CD1c-positive myeloid dendritic cell (primary cell): ENCODE data around the gene BAIAP2L2.
A peak's percentile ranks its signal among the peaks of the same experiment; 100 is the strongest.

Experiments
- DNase-seq: peaks from one replicate; pipeline ENCODE4 v3.0.0-alpha.2; 2016; ENCODE audit errors: extremely low spot score

Gene BAIAP2L2

DNA sequence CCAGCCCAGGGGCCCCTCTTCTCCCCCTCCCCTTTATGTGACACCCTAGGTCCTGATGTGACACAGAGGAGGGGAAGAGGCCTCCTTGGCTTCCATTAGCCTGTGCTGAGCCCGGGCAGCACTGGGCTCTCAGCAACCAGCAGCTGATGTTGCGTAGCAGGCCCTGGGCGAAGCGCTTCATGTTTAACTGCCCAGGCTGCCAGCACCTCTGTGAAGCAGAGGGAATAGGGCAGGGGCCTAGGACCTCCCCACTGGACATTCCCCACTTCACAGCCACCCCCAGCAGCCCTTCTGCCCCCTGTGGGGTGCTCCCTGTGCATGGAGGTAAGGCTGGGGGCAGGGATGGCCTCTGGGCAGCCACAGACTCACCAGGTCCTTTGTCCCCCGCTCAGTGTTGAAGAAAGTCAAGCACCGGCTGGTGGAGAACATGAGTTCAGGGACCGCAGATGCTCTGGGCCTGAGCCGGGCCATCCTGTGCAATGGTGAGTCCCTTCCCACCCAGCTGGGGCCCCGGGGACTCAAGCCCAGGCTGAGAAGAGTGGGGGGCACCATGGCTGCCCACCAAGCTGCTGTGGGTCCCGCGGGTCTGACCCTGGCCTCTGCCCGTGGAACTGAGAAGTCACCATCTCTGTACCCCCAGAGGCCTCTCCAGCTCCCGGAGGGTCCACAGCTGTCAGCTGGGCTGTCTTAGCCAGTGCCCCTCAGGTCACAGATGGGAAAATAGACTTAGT is 41.7 kb downstream of the BAIAP2L2 start:
- DNase-seq, result no peak

DNA sequence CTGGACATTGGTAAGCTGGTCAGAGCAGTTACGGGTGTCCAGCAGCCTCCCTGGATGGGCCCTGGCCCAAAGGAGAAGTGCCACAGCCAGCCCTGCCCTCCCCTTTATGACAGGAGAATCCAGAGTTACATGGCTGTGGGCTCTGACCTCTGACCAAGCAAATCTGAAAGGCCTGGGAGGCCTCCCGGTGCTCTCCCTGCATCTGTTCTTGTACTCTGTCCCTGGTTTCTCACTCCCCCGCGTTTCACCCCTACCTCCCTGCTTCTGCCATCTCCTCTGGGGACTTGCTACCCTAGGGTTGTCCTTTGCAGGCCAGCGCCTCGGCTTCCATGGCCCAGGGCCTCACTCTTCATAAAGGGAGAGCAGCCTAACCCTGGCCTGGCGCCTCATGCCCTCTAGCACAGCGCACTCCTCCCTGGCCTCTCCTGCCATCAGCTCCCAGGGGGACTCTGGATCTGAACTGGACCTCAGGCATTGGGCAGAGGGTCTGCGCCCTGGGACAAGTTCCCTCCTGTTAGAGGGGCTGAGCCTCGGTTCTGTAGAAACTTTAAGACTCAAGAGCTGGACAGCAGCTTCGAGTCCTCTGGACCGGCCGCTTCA is 42.6 kb downstream of the BAIAP2L2 start:
- no peak for DNase-seq

DNA sequence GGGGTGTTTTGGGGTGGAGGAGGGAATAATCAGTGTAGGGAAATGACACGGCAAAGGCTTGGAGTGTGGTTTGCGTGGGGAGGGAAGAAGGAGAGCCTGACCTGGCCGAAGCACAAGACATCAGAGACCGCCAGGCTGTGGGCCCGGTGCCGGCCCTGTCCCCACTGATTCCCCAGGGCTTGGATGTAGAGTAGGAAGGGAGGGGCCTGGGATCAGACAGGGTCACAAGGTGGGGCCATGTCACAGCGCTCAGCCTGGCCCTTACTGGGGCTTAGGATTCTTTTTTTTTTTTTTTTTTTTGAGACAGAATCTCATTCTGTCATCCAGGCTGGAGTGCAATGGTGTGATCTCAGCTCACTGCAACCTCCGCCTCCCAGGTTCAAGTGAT is 43.5 kb downstream of the BAIAP2L2 start:
- no peak for DNase-seq

DNA sequence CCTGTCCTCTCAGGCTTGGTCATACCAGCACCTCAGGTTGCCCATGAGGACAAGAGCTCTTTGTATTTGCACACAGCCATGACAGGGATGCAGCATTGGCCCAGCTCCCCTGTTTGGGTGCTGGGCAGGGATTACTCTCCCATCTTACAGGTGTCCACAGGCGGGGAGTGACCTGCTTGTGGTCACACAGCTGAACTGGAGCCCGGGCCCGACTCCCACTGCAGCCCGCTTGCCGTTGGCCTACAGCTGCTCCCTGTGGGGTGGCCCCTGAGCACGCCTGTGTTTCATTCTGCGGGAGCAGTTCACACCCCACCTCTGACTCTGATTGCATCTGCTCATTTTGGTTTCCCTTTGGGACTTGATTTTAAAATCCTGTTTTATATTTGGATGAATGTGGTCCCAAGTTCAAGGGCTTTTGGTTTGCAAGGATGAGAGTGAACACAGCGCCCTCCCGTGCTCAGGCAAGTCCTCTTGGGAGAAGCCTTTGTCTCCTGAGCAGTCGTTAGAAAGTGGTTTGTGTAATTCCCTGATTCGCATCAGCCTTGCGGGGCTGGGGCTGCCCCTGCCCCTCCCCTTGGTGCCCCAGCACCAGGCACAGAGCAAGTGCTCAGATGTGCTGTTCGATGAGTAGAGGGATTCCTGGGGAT is 44.0 kb downstream of the BAIAP2L2 start:
- DNase-seq, result no peak

DNA sequence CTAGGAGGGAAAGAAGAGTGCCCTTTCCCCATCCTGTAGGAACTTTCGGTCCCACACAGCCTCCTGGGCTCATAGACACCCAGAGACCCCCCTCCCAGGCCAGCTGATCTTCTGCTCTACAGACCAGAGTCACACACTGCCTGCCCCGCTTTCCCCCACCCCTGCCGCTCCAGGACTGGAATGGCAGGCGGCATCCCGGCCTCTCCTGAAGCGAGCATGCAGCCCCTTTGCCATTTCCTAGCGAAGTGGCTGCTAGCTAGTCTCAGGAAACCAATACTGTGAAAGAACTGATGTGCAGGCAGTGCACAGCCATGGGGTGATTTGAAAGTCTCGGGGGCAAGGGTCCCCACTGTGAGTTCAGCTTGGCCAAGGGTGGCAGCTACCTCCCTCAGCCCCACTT is 44.9 kb downstream of the BAIAP2L2 start:
- DNase-seq, result no peak

DNA sequence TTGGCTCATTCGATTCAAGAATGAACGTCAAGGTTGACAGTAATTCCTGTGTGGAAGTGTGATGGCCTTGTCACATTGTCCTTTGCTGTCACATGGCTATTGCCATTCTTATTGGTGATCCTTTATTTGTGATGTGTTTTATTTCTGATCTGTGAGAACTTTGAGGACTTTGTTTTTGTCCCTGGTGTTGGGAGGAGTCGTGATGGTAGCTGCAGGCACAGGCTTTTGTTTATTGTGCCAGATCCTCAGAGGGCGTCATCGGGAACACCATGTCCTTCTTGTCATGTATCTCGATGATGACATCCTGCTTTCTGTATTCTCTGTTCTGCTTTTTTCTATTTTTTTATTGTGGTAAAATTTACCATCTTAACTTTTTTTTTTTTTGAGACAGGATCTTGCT is 47.7 kb downstream of the BAIAP2L2 start:
- DNase-seq, result peak; percentile 81

DNA sequence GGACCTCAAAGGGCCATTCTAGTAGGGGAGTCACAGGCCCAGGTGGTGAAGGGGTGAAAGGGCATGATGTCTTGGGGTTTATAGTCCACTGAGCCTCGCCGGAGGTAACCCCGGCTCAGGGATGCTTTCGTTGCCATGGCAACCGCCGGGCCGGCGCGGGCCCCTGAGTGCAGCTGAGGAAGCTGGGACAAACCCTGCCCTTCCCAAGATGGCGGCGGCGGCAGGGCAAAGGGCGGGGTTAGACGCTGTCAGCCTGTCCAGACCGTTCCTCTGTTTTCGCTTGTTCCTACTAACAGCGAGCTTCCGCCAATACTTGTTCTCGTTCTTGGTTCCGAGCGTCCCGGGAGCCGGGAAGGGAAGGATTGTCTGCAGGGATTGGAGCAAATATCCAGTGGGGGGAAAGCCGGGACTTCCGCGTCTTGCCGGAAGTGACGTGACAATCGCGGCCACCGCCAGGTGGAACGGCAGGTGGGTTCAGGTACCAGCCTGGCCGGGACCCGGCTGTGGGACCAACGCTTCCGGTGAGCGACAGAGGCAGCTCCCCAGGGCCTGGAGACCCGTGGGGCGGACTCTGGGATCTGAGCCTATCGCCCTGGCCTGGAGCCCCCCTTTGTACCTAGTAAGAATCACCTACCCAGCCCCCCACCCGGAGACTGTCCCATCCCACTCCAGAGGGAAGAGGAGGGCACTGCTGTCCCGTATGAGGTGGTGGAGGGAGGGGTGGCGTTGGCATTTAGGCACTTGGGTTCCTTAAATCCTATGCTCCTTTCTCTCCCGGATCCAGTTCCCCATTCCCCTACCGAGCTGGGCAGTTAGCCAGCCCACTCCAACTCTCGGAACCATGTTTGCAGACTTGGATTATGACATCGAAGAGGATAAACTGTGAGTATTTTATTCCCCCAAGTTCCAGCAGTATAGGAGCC is 53.3 kb downstream of the BAIAP2L2 start, which contains the start of gene PICK1:
Gene PICK1 (plus strand): TSS at position 436 of the 923 bp plus-strand sequence. CDS start 406 bp downstream, at position 842.
- DNase-seq, result peak; percentile 92

DNA sequence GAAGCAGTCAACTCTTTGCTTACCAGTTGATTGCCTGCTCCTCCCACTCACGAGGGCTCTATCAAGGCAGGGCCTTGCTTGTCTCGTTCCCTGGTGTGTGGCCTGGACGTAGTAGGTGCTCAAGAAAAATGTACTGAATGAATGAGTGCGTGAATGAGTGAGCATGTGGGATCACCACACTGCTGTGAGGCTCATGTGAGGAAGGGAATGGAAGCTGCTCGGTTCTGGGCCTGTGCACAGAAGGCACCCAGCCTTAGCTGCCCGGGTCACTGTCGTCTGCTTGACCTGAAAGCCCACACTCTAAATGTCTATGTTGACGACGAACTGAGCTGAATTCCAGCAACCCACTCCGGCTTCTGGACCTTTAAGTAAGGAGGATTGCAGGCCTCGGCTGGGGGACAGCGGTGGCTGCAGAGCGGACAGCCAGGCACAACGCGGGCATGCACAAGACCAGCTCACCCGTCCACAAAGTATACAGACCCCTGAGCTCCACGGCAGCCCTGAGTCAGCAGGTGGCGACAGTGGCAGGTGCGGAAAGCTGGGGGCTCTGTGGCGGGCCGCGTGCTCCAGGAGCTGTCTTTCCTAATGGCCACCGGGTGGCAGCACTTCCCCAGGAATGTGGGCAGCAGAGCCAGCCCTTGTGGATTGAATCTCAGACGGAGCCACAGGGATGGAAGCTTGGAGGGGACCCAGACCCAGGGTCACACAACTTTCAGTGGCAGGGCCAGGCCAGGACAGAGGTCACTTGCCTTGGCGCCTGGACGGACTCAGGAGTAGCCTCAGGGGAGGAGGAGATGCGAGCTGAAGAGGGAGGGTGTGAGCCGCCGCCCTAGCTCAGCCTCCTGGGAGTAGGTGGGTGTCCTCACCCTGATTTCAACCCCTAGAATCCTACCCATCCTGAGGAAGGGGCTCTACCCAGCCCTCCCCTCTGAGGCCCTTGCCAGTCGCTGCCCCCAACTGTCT is 58.3 kb downstream of the BAIAP2L2 start:
- peak; percentile 82 for DNase-seq

DNA sequence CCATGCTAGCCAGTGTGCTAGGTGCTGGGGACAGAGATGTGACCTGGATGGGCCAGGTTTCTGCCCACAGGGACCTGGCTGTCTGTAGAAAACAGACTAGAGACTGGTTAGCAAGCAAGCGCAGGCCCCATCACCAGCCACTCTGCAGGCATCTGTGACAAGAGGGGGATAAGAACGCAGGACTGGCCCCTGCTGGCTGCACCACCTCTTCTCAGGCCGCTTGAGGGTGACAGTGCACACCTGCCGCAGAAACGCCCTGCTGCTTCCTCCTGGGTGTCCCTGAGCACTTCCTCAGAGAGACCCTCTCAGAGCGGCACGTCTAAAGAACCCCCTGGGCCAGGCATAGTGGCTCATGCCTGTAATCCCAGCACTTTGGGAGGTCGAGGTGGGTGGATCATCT is 59.2 kb downstream of the BAIAP2L2 start:
- DNase-seq, result no peak

DNA sequence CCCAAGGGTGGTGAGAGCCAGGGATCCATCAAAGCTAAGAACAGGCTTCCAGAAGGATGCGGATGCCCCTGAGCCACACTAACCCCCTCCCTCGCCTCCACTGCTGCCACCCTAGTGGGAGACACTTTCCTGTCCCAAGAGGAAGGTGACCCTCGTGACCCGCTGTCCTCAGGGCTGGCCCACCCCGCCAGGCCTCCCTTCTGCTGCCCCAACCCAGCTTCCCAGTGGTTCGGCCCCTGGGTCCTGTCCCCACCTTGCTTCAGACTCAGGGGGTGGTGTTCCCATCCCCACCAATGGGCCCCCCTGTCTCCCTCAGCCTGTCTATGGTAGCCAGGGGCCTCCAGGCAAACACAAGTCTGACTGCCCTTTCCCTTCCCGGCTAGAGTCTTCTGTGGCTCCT is 59.8 kb downstream of the BAIAP2L2 start:
- no peak for DNase-seq

DNA sequence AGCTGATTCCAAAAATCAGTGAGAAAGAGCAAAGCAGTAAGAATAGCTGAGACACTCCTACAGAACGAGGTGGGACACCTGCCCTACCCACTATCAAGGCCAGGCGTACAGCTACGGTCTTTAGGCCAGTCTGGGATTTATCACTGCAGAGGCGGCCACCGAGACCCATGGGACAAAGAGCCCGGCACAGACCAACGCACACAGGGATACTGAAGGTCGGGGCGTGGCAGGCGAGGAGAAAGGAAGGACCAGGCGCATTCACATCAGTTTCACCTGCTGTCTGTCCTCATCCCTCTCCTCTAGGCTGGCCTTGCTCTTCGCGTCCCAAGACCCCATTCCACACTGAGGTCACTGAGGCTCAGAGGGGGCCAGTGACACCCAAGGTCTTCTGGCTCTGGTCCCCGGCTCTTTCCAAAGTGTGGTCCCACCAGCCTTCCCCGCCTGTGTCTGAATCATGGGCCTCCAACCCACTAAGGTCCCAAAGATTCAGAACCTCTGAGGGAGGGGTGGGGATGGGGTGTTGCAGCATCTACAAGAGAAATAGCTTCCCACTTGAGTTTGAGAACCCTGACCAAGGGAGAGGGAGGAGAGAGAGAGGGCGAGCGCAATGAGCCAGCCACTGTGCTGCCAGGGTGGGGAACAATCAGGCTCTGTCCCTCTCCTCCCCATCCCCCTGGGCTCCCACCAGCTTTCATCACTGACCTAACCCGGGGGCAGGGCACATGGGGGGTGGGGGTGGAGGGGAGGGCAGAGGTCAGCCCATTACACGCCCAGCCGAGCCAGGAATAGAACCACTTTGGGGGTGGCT is 60.5 kb downstream of the BAIAP2L2 start:
- no peak for DNase-seq

DNA sequence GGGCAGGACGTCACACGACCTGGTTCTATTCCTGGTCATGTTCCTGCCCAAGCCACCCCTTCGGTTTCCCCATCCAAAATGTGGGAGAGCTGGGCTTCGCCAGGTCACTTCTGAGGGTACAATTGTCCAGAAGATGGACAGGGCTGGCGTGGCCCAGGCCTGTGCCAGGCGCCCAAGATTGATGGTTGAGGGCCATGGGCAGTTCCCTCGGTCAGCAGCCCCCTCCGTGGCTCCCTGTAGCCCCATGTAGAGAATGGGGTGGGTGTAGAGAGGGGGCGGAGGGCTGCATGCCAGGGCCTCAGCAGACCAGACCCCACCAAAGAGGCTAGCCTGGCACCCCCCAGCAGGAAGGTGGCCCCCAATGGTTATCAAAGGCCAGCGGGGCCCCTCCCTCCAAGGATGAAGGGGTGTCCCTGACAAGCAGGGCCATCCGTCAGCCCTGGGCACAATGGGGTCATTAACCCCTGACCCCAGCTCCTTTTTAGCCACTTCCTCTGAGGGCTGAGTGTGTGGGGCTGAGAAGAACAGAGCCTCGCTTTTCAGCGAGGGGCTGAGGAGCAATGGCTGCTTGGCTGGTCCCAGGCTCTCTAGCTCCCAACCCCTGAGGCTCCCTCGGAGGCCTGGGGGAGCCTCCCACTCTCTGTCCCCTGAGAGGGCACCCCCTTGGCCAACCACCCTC is 64.3 kb downstream of the BAIAP2L2 start:
- no peak for DNase-seq

DNA sequence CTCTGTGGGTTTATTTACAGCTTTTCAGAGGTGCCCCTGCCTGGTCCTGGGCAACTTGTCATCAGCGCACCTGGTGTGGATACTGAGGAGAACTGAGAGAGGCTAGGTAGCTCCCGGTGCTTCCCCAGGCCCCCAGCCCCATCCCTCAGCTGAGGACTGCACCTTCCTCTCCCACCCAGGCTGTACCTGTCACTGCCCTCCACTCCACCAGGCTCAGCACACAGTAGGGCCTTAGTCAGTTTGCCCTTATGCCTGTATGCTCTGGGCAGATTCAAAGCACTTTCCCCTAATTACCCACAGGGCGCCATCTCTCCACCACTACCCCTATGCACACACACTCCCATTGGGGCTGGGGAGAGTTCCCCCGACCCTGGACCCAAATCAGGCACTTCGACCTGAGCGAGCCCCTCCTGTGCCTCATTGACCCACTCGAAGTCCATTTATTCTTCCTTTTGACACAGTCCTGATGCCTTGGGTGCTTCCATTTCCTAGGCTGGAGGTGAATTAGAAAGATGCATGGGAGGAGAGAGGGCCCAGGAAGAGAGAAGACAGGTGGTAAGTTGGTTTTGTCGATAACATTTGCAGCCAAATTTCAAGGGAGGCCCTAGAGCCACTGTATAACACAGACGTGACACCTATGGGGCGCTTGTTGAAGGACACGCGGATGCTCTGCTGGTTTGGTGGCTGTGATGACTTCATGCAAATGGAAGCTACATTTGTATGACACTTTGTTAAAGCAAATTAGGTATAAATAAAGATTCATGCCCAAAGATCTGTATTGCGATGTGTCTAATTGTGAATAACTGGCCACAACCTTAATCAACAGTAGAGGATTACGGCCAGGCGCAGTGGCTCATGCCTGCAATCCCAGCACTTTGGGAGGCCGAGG is 67.1 kb downstream of the BAIAP2L2 start:
- DNase-seq, result no peak

DNA sequence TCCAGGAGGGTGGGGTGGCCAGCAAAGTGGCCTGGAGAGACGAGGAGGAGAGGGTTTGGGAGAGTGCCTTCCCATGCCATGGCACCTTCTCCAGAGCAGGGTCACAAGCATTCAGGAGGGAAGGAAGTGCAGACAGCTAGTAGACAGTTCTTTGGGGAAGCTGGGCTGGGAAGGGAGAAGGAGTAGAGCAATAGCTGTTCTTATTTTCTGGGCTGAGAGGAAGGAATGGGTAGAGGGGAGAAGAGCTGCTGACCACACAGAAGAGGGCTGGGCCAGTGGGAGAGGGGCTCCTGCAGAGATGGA is 68.0 kb downstream of the BAIAP2L2 start:
- peak; percentile 31 for DNase-seq

DNA sequence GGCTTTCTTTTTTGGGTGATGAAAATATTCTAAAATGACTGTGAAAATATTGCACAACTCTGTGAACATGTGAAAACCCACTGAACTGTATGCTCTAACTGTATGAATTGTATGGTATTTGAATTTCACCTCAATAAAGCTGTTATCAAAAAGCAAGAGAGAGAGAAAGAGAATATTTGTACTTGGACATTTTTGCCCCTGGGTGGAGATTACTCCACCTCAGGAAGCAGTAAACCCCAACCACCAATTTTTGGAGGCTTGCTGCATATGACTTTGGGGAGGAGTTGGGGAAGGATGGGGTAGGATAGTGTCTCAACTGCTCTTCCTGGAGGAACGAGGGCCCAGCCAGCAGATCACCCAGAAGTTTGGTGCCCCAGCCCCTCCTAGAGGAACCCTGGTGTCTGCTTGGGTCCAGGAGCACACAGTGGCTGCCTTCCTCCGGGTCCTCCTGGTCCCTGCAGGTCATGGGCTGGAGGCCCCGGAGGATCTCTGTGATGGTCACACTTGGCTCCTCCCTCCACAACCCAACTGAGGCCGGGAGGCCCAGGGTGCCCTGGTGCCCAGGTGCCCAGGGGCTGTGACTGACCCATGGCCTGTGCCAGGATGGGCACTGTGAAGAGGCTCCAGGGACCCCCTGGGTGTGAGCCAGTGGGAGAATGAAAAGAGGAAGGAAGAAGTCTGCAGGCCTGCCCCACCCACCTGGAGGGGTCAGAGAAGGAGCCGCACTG is 68.6 kb downstream of the BAIAP2L2 start:
- DNase-seq, result no peak

DNA sequence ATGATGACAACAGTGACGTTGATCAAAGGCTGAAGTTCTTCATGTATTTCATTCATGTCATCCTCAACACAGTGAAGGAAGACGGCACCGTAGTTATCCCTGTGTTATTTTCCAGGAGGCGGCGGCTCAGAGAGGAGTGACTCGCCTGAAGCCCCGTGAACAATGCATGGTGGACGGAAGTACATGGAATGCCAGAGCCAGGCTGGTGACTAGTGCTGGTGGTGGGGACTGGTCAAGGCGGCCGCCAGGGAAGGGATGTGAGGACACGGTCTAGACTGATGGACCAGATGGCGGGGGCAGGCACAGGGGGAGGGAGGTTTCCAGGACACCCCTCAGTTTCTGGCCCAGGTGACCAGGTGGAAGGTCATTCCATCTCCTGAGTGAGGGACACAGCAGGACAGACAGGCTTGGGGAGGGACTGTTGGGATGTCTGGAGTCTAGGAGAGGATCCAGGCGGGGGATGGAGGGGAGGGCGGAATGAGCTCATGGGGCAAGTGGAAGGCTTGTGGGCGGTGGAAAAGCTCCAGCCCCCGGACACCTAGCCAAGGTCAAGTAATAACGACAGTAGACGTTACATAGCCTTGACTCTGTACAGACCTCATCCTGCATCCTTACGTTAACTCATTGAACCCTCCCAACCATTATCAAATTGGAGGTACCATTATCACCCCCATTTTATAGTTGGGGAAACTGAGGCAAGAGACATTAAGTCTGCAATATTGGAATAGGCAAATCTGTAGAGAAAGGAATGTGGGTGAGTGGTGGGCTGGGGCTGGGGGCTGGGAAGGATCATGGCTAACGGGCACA is 69.3 kb downstream of the BAIAP2L2 start:
- DNase-seq, result no peak
